Measurements from ENCODE around the gene PCNX4. TPM values are rescaled to one million over a fixed set of nuclear protein-coding genes. Genes with fewer than 3 reads are reported as not detected.

Gene PCNX4
- total RNA-seq, 1 donor from 2014 or later, result 56.0 TPM

- Mint-ChIP-seq H3K36me3 (ENCODE audit: unreplicated experiment) (no peaks in the 10 kb centered on the region), H3K9me3 (ENCODE audit: unreplicated experiment) (no peaks in the 10 kb centered on the region), H3K27ac (ENCODE audit: unreplicated experiment) (no peak overlapping the region), H3K27me3 (ENCODE audit: unreplicated experiment) (peaks cover 3% of the 10 kb centered on the region), H3K4me1 (ENCODE audit: unreplicated experiment) (no peaks in the 10 kb centered on the region), H3K4me3 (ENCODE audit: unreplicated experiment) (no peak overlapping the region)
- TF ChIP-seq, protein P1, sequence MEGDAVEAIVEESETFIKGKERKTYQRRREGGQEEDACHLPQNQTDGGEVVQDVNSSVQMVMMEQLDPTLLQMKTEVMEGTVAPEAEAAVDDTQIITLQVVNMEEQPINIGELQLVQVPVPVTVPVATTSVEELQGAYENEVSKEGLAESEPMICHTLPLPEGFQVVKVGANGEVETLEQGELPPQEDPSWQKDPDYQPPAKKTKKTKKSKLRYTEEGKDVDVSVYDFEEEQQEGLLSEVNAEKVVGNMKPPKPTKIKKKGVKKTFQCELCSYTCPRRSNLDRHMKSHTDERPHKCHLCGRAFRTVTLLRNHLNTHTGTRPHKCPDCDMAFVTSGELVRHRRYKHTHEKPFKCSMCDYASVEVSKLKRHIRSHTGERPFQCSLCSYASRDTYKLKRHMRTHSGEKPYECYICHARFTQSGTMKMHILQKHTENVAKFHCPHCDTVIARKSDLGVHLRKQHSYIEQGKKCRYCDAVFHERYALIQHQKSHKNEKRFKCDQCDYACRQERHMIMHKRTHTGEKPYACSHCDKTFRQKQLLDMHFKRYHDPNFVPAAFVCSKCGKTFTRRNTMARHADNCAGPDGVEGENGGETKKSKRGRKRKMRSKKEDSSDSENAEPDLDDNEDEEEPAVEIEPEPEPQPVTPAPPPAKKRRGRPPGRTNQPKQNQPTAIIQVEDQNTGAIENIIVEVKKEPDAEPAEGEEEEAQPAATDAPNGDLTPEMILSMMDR (IDR thresholded peaks at IDR 0.05), result no peak
- no peak for DNase-seq (ENCODE audit: extremely low spot score, unreplicated experiment)
Observed at GRCh38 chr14:60178164-60178563, 86.4 kb downstream of the PCNX4 start.

GRCh38 chr14:60178820-60179219, 87.1 kb downstream of the PCNX4 start:
- Mint-ChIP-seq H3K27ac (ENCODE audit: unreplicated experiment) (no peak overlapping the region), H3K4me1 (ENCODE audit: unreplicated experiment) (peaks cover 2% of the 10 kb centered on the region), H3K27me3 (ENCODE audit: unreplicated experiment) (peaks cover 3% of the 10 kb centered on the region), H3K36me3 (ENCODE audit: unreplicated experiment) (no peaks in the 10 kb centered on the region), H3K9me3 (ENCODE audit: unreplicated experiment) (no peaks in the 10 kb centered on the region), H3K4me3 (ENCODE audit: unreplicated experiment) (no peak overlapping the region)
- TF ChIP-seq, protein P1 (IDR thresholded peaks at IDR 0.05), result no peak
- no peak for DNase-seq (ENCODE audit: extremely low spot score, unreplicated experiment)

GRCh38 chr14:60179431-60179869, 87.7 kb downstream of the PCNX4 start:
- peaks cover 4% of the 10 kb centered on the region for H3K27me3 Mint-ChIP-seq (ENCODE audit: unreplicated experiment)
- no peak overlapping the region for H3K27ac Mint-ChIP-seq (ENCODE audit: unreplicated experiment)
- no peak for DNase-seq (ENCODE audit: extremely low spot score, unreplicated experiment)
- TF ChIP-seq, protein P1 (IDR thresholded peaks at IDR 0.05), result no peak
- no peaks in the 10 kb centered on the region for H3K9me3 Mint-ChIP-seq (ENCODE audit: unreplicated experiment)
- no peak overlapping the region for H3K4me3 Mint-ChIP-seq (ENCODE audit: unreplicated experiment)
- H3K4me1 Mint-ChIP-seq (ENCODE audit: unreplicated experiment), result peaks cover 7% of the 10 kb centered on the region
- H3K36me3 Mint-ChIP-seq (ENCODE audit: unreplicated experiment), result no peaks in the 10 kb centered on the region

DNA sequence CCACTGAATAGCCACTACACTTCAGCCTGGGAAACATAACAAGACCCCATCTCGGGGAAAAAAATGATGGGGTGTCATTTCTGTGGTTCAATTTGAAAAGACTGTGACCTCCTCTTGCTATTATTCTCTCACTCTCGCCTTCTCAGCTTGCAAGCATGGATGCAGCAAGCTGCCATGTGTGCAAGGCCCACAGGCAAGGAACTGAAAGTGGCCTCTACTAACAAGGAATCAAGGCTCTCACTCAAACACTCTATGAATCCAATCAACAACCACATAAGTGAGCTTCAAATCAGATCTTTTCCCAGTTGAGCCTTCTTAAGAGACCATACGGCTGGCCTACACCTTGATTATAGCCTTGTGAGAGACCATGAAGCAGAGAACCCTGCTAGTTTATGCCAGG, 91.4 kb downstream of the PCNX4 start:
- Mint-ChIP-seq H3K27ac (ENCODE audit: unreplicated experiment) (no peak overlapping the region), H3K9me3 (ENCODE audit: unreplicated experiment) (no peaks in the 10 kb centered on the region), H3K36me3 (ENCODE audit: unreplicated experiment) (no peaks in the 10 kb centered on the region), H3K27me3 (ENCODE audit: unreplicated experiment) (peaks cover 8% of the 10 kb centered on the region), H3K4me1 (ENCODE audit: unreplicated experiment) (peaks cover 7% of the 10 kb centered on the region), H3K4me3 (ENCODE audit: unreplicated experiment) (no peak overlapping the region)
- TF ChIP-seq, protein P1 (IDR thresholded peaks at IDR 0.05), result no peak
- no peak for DNase-seq (ENCODE audit: extremely low spot score, unreplicated experiment)

GRCh38 chr14:60183741-60184140, 92.0 kb downstream of the PCNX4 start:
- Mint-ChIP-seq H3K36me3 (ENCODE audit: unreplicated experiment) (no peaks in the 10 kb centered on the region), H3K27ac (ENCODE audit: unreplicated experiment) (no peak overlapping the region), H3K9me3 (ENCODE audit: unreplicated experiment) (no peaks in the 10 kb centered on the region), H3K4me3 (ENCODE audit: unreplicated experiment) (peak overlapping the region; percentile 71), H3K27me3 (ENCODE audit: unreplicated experiment) (peaks cover 8% of the 10 kb centered on the region), H3K4me1 (ENCODE audit: unreplicated experiment) (peaks cover 7% of the 10 kb centered on the region)
- TF ChIP-seq, protein P1 (IDR thresholded peaks at IDR 0.05), result no peak
- no peak for DNase-seq (ENCODE audit: extremely low spot score, unreplicated experiment)
